Right kidney (tissue), 1 donor: ENCODE measurements around the gene AANAT.

Experiments used
- DNase-seq: peaks from one replicate; pipeline ENCODE4 v3.0.0-alpha.2; 2016

Gene AANAT

GRCh38 chr17:76491271-76492122 is 24.1 kb downstream of the AANAT start:
- DNase-seq: no peak

GRCh38 chr17:76492123-76492988 is 25.0 kb downstream of the AANAT start:
- DNase-seq: peak; percentile 42

GRCh38 chr17:76492989-76493501 is 25.6 kb downstream of the AANAT start:
- DNase-seq: no peak

- no peak for DNase-seq
Measured at GRCh38 chr17:76493505-76494167, 26.2 kb downstream of the AANAT start.

GRCh38 chr17:76495663-76496400 is 28.4 kb downstream of the AANAT start:
- DNase-seq: no peak

- DNase-seq: no peak
Measured at GRCh38 chr17:76496464-76496863, 29.1 kb downstream of the AANAT start.

GRCh38 chr17:76497699-76497978 is 30.2 kb downstream of the AANAT start:
- DNase-seq: no peak

GRCh38 chr17:76497979-76498875 is 30.8 kb downstream of the AANAT start:
- DNase-seq: peak; percentile 69

- DNase-seq: no peak
Measured at GRCh38 chr17:76498876-76499251, 31.5 kb downstream of the AANAT start.

- DNase-seq: no peak
Measured at GRCh38 chr17:76499267-76499667, 31.9 kb downstream of the AANAT start.

- DNase-seq: no peak
Measured at GRCh38 chr17:76500074-76500746, 32.8 kb downstream of the AANAT start.

GRCh38 chr17:76500747-76501017 is 33.3 kb downstream of the AANAT start:
- DNase-seq: no peak

GRCh38 chr17:76501018-76501826 is 33.8 kb downstream of the AANAT start, which contains the start of gene RHBDF2:
Gene RHBDF2, minus strand, starts transcription at chr17:76501423. Its CDS starts 19,899 bp downstream, at chr17:76481524.
- peak; percentile 92 for DNase-seq

- DNase-seq: no peak
Measured at GRCh38 chr17:76501827-76502307, 34.5 kb downstream of the AANAT start.

- no peak for DNase-seq
Measured at GRCh38 chr17:76502341-76503211, 35.2 kb downstream of the AANAT start.

- no peak for DNase-seq
Measured at GRCh38 chr17:76504117-76504516, 36.7 kb downstream of the AANAT start.

GRCh38 chr17:76506408-76507345 is 39.3 kb downstream of the AANAT start:
- peak; percentile 74 for DNase-seq
